IPS-20b (cell line): ENCODE measurements around the gene DRICH1.
"Not testable (repeated sequence)": the region's sequence is repeated elsewhere in the genome, so short reads cannot be mapped to it uniquely, and the experiment has no call there.

Experiments used
- H3K27ac ChIP-seq: one replicate; pipeline ENCODE4 v1.5.1; 2013; ENCODE audit warnings: low read length
- H3K27me3 ChIP-seq: 2 replicates; pipeline ENCODE4 v1.6.1; 2013; ENCODE audit warnings: mild to moderate bottlenecking, low read length, inconsistent platforms; ENCODE audit not compliant: insufficient read depth
- H3K36me3 ChIP-seq: 2 replicates; pipeline ENCODE4 v1.6.1; 2013; ENCODE audit warnings: low read depth, mild to moderate bottlenecking, inconsistent platforms, low read length, moderate library complexity; ENCODE audit not compliant: insufficient read depth
- H3K4me1 ChIP-seq: 2 replicates; pipeline ENCODE4 v1.6.1; 2013; ENCODE audit warnings: mild to moderate bottlenecking, control low read depth, inconsistent platforms, low read length, moderate library complexity; ENCODE audit not compliant: insufficient read depth
- H3K4me3 ChIP-seq: 2 replicates; pipeline ENCODE4 v1.5.1; 2013; ENCODE audit warnings: mild to moderate bottlenecking, low read length, inconsistent platforms
- H3K9ac ChIP-seq: 2 replicates; pipeline ENCODE4 v1.6.1; 2013; ENCODE audit warnings: low read depth, mild to moderate bottlenecking, inconsistent platforms, low read length, moderate library complexity
- H3K9me3 ChIP-seq: 2 replicates; pipeline ENCODE4 v1.6.1; 2013; ENCODE audit warnings: mild to moderate bottlenecking, low read depth, low read length, inconsistent platforms; ENCODE audit not compliant: insufficient read depth

The DRICH1 gene

DNA sequence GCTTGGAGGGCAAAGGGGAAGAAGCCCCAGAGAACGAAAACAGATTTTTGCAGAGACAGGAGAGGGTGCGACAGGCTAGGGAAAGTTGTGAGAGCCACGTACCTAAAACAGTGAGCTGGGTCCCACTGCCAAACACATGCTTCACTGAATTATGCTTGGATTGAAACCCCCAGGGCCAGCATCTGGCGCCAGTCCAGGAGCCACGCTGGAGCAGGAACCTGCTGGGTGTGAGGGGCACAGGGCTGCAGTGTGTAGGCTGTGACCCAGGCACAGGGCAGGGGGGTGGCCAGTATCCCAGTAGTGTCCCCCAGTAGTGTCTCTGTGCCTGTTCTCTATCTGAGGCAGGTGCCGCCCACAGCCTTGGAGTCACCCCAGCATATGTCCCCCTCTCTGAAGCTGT is 8.1 kb upstream of the DRICH1 start:
- not testable (repeated sequence) for H3K27ac ChIP-seq, H3K36me3 ChIP-seq, H3K9me3 ChIP-seq, H3K4me1 ChIP-seq, H3K4me3 ChIP-seq, H3K9ac ChIP-seq, H3K27me3 ChIP-seq

DNA sequence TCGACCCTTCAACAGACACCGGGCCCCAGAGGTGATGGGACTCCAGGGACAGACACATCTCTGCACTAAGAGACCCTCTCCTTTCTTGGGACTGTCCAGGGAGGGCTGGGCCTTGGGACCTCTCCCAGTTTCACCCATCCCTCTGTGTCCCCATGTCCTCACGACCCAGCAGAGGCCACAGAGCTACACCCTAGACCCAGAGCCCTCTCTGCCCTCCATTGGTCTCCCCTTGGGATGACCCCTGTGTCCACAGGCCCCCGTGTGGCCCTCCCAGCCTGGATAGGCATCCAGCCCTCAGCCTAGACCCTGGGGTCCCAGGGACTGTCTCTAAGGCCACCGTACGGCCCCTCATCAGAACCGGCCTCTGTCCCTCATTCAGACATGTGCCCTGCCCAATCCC is 7.5 kb upstream of the DRICH1 start:
- H3K9ac ChIP-seq, result no peak overlapping the region
- no peaks in the 10 kb centered on the region for H3K36me3 ChIP-seq
- no peaks in the 10 kb centered on the region for H3K4me1 ChIP-seq
- H3K4me3 ChIP-seq, result no peak overlapping the region
- H3K27ac ChIP-seq, result no peak overlapping the region
- H3K27me3 ChIP-seq, result no peaks in the 10 kb centered on the region
- no peaks in the 10 kb centered on the region for H3K9me3 ChIP-seq

DNA sequence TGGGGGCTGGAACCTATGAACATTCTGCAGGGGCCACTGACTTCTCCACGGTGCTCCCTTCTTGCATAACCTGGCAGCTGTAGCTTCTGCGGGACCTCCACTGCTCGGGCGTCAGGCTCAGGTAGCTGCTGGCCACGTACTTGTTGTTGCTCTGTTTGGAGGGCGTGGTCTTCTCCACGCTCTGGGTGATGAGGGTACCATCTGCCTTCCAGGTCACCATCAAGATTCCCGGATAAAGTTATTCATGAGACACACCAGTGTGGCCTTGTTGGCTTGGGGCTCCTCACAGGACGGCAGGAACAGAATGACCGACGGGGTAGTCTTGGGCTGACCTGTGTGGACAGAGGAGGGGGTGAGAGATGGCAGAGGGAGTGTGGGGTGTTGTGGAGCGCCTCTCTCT is 6.5 kb upstream of the DRICH1 start:
- H3K4me3 ChIP-seq, result no peak overlapping the region

DNA sequence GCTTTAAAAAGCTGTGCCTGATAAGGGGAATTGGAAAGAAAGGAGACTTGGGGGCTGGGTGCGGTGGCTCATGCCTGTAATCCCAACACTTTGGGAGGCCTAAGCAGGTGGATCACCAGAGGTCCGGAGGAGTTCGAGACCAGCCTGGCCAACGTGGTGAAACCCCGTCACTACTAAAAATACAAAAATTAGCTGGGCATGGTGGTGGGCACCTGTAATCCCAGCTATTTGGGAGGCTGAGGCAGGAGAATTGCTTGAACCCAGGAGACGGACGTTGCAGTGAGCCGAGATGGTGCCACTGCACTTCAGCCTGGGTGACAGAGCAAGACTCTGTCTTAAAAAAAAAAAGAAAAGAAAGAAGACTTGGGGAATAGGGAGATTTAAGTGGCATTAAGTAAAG is 3.2 kb upstream of the DRICH1 start:
- not testable (repeated sequence) for H3K27me3 ChIP-seq, H3K36me3 ChIP-seq

More for the DNA sequence above, 6.5 kb upstream of the DRICH1 start:
- no peaks in the 10 kb centered on the region for H3K9me3 ChIP-seq
- no peaks in the 10 kb centered on the region for H3K36me3 ChIP-seq
- no peak overlapping the region for H3K9ac ChIP-seq
- H3K27me3 ChIP-seq, result no peaks in the 10 kb centered on the region
- no peaks in the 10 kb centered on the region for H3K4me1 ChIP-seq
- H3K27ac ChIP-seq, result no peak overlapping the region

DNA sequence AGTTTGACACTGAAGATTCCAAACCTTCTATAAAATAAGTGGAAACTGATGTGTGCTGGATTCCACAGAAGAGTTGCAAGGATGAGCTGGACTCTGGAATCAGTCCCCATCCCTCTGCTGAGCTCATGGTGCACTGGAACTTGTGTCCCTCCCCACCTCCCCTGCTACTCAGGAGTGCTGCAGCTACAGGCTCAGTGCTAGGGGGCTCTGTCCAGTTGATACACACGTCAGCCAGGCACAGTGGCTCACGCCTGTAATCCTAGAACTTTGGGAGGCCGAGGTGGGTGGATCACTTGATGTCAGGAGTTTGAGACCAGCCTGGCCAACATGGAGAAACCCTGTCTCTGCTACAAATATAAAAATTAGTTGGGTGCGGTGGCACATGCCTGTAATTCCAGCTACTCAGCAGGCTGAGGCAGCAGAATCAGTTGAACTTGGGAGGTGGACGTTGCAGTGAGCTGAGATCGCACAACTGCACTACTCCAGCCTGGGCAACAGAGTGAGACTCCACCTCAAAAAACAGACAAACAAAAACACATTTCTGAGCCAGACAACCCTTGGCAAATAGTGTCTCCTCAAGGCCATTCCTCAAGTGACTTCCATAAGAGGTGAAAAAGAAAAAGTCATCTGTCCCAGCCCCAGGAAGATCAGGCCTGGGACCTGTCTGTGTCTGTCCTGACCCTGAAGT is 3.9 kb downstream of the DRICH1 start:
- H3K4me1 ChIP-seq, H3K27ac ChIP-seq, H3K4me3 ChIP-seq, H3K36me3 ChIP-seq, H3K9ac ChIP-seq, H3K9me3 ChIP-seq: not testable (repeated sequence)
- peaks cover 11% of the 10 kb centered on the region for H3K27me3 ChIP-seq

More for the DNA sequence above, 3.2 kb upstream of the DRICH1 start:
- not testable (repeated sequence) for H3K4me1 ChIP-seq, H3K9ac ChIP-seq, H3K27ac ChIP-seq, H3K9me3 ChIP-seq, H3K4me3 ChIP-seq

DNA sequence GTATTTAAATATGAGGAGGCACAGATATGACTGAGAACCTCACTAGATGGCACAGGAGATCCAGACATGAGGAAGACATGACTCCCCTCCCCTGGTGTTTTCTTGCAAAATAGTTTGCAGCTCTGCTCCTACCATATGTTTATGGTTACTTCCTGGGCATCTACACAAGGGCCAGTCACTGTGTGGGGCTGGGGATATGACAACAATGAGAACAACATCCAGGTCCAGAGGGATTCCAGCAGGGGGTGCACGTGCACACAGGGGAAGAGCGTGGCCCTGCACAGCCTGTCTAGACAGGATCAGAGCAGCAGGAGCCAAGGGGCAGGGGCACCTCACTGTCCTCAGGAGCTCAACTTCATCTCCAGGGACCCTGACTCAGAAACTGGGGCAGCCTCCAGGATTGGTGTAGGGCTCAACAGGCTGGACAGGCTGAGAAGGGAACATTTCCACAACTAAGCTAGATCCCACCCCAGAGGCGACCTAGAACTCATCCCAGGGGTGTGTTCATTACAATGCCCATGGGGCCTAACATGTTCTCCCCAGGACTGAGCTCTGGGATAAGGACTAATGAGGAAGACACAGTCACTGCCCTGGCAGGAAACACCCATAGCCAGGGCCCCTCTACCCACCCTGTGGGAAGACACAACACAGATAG is 4.6 kb downstream of the DRICH1 start:
- not testable (repeated sequence) for H3K9me3 ChIP-seq, H3K9ac ChIP-seq, H3K4me3 ChIP-seq, H3K27ac ChIP-seq, H3K4me1 ChIP-seq, H3K36me3 ChIP-seq
- H3K27me3 ChIP-seq, result peaks cover 11% of the 10 kb centered on the region

DNA sequence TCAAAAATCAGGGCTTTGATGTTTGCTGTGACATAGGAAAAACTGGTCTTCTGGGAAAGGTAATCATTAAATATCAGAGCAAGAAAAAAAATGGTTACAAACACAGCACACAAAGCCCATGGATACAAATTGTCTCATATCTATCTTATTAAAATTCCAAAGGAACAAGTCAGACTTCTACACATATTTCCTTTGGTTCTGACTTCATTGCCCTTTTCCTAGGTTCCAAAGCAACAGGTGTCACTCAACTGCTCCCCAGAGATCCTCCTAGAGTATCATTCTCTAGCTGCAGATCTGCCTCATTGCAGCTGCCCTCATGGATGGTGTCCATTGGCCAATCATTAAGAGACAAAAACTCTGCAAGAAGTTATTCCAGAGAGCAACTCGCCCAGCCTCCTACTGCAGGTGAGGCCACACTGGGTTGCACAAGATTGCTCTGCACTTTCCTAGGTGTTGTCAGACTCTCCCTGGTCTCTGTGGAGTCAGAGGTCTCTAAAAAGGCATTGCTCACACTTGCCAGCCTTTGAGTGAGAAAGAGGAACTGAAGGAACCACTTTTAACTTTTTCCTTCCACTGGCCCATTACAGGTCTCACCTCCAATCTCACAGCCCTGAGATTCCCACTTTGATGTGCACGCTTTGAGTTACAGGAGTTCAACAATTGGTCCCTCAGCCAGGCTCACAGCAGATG is 5.7 kb downstream of the DRICH1 start:
- Histone ChIP-seq H3K4me3 (no peak overlapping the region), H3K9me3 (no peaks in the 10 kb centered on the region), H3K9ac (no peak overlapping the region), H3K27me3 (peaks cover 11% of the 10 kb centered on the region), H3K4me1 (no peaks in the 10 kb centered on the region), H3K36me3 (no peaks in the 10 kb centered on the region), H3K27ac (no peak overlapping the region)

DNA sequence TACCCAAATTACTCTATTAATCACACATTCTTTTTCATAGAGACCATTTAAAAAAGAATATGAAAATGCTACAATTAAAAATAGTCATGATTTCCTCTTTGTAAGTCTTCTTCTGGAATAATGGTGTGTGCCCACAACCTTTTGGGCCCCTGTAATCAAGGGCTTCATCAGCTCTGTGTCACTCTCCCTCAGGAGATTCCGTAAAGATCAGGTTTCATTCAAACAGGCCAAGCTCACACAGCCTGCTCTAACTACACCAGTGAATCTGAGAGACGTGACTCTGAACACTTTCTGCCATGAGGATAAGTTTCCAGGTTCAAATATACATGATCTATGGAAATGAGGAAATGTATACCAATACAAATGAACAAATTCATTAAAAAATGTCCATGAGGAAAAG is 9.5 kb downstream of the DRICH1 start:
- H3K9ac ChIP-seq, result no peak overlapping the region
- H3K36me3 ChIP-seq, result no peaks in the 10 kb centered on the region
- no peaks in the 10 kb centered on the region for H3K9me3 ChIP-seq
- no peak overlapping the region for H3K4me3 ChIP-seq
- no peak overlapping the region for H3K27ac ChIP-seq
- peaks cover 11% of the 10 kb centered on the region for H3K27me3 ChIP-seq
- no peaks in the 10 kb centered on the region for H3K4me1 ChIP-seq

DNA sequence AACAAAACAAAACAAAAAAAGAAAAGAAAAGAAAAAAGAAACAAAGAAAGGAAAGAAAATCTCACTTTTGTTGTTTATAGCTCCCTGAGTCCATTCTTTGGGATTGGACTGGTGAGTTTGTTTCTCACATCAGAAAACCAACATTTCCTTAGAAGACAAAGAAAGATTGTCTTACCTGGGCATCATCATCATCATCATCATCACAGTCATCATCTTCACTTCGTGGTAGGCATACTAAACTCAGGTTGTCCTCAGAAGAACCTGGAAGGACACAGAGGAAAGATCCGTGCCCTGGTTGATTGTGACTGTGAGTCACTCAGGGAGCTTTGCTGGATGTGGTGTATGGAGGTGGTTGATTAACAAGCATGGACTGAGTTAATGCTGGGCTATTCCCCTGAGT is 10.2 kb downstream of the DRICH1 start:
- not testable (repeated sequence) for H3K27ac ChIP-seq, H3K9ac ChIP-seq

DNA sequence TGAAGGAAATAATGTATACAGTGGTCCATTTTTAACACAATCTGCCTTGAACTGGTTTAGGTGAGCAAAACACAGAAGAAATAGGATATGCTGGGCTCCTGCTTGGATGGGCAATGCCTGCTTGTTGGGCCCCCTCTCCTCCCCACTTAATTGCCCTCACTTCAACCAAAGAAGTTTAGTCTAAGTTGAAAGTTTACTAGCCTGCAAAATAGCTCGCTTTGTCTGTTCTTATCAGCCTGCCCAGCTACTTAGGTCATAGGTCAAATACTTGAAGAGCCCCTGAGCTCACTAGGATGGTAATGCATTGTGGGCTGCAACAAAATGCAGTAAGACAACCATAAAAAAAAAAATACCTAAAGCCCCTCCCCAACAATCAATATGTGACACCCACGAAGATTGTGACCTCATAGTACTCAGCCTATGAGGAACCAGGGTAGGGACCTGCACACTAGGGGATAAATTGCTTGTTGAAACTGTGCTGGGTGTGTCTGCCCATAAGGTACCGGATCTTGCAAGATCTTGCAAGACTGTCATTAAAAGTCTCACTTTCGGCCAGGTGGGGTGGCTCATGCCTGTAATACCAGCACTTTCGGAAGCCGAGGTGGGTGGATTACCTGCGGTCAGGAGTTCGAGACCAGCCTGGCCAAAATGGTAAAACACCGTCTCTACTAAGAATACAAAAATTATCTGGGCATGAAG is 10.9 kb downstream of the DRICH1 start:
- no peaks in the 10 kb centered on the region for H3K9me3 ChIP-seq
- no peaks in the 10 kb centered on the region for H3K36me3 ChIP-seq
- no peak overlapping the region for H3K4me3 ChIP-seq
- no peak overlapping the region for H3K9ac ChIP-seq
- H3K27me3 ChIP-seq, result peaks cover 14% of the 10 kb centered on the region
- no peak overlapping the region for H3K27ac ChIP-seq
- no peaks in the 10 kb centered on the region for H3K4me1 ChIP-seq

More for the DNA sequence above, 10.2 kb downstream of the DRICH1 start:
- H3K4me1 ChIP-seq, H3K9me3 ChIP-seq, H3K4me3 ChIP-seq, H3K36me3 ChIP-seq: not testable (repeated sequence)
- peaks cover 11% of the 10 kb centered on the region for H3K27me3 ChIP-seq

DNA sequence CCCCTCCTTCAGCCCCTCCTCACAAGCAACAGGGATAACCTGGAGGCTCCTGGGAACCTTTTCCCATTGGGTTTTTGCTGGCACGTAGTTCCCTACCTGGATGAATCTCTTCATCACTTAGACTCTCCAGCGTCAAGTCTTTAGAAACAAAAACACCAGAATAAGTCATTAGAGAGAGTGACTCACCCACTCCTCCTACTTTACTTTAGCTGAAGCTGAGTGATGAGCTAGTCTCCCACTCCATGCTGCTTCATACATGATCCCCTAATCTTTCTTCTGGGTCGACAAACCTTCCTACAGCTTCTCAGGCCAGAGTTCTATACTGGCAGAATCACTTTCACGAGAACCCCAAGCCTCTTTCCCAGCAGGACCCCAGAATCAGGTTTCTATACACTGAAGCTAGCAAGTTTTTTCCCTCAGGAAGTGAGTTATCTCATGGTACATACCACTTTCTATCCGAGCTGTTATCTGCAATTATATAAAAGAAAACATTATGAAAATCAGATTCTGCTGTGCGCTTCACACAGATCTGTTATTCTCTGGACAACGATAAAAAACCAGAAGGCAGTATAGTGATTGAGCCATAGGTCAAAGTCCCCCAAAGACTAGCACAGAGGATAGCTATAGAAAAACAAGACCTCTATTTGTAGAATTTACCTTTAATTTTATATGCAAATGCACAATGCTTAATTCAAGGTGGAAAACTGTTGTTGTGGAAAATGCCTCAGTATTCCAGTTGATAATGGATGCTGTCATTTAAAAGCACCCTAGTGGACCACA is 18.7 kb downstream of the DRICH1 start:
- no peak overlapping the region for H3K9ac ChIP-seq
- H3K9me3 ChIP-seq, result no peaks in the 10 kb centered on the region
- no peaks in the 10 kb centered on the region for H3K4me1 ChIP-seq
- no peak overlapping the region for H3K27ac ChIP-seq
- no peaks in the 10 kb centered on the region for H3K36me3 ChIP-seq
- no peak overlapping the region for H3K4me3 ChIP-seq
- peaks cover 18% of the 10 kb centered on the region; the same call in 1 of the 2 replicates for H3K27me3 ChIP-seq
